ENCODE data around the gene HOXA10.

The HOXA10 gene

GRCh38 chr7:27150568-27151340 lies 23.4 kb downstream of the HOXA10 start:
- peak overlapping the region; percentile 37 for H3K4me3 ChIP-seq (ENCODE audit: low read length)
- no peak for TF ChIP-seq ZNF274 (IDR thresholded peaks at IDR 0.05; ENCODE audit: low read depth, low read length)

- H3K4me3 ChIP-seq (ENCODE audit: low read length), result peak overlapping the region; percentile 8
- no peak for TF ChIP-seq ZNF274 (IDR thresholded peaks at IDR 0.05; ENCODE audit: low read depth, low read length)
These were observed 24.1 kb downstream of the HOXA10 start for GRCh38 chr7:27149842-27150567.

- TF ChIP-seq ZNF274 (IDR thresholded peaks at IDR 0.05; ENCODE audit: low read depth, low read length), result no peak
- H3K4me3 ChIP-seq (ENCODE audit: low read length), result no peak overlapping the region; the same call in 1 of the 2 replicates
These were observed 25.1 kb downstream of the HOXA10 start for GRCh38 chr7:27148756-27149641.

- H3K4me3 ChIP-seq (ENCODE audit: low read length), result no peak overlapping the region
- no peak for TF ChIP-seq ZNF274 (IDR thresholded peaks at IDR 0.05; ENCODE audit: low read depth, low read length)
These were observed 25.9 kb downstream of the HOXA10 start for GRCh38 chr7:27148031-27148755.

- H3K4me3 ChIP-seq (ENCODE audit: low read length), result no peak within 1 kb of the TSS
- no peak for TF ChIP-seq ZNF274 (IDR thresholded peaks at IDR 0.05; ENCODE audit: low read depth, low read length)
These were observed 26.7 kb downstream of the HOXA10 start, which contains the start of gene HOXA6 for GRCh38 chr7:27147199-27148030. Gene HOXA6, minus strand, starts transcription at chr7:27147774. Its CDS starts 25 bp downstream, at chr7:27147749.

- no peak overlapping the region for H3K4me3 ChIP-seq (ENCODE audit: low read length)
- no peak for TF ChIP-seq ZNF274 (IDR thresholded peaks at IDR 0.05; ENCODE audit: low read depth, low read length)
These were observed 27.5 kb downstream of the HOXA10 start for GRCh38 chr7:27146491-27147198.

- no peak for TF ChIP-seq ZNF274 (IDR thresholded peaks at IDR 0.05; ENCODE audit: low read depth, low read length)
- H3K4me3 ChIP-seq (ENCODE audit: low read length), result no peak overlapping the region
These were observed 28.2 kb downstream of the HOXA10 start for GRCh38 chr7:27145914-27146412.

GRCh38 chr7:27145165-27145913 lies 28.8 kb downstream of the HOXA10 start:
- H3K4me3 ChIP-seq (ENCODE audit: low read length), result no peak overlapping the region; the same call in 1 of the 2 replicates
- TF ChIP-seq ZNF274 (IDR thresholded peaks at IDR 0.05; ENCODE audit: low read depth, low read length), result no peak

GRCh38 chr7:27144781-27145164 lies 29.3 kb downstream of the HOXA10 start:
- H3K4me3 ChIP-seq (ENCODE audit: low read length), result no peak overlapping the region; the same call in 1 of the 2 replicates
- TF ChIP-seq ZNF274 (IDR thresholded peaks at IDR 0.05; ENCODE audit: low read depth, low read length), result no peak

- TF ChIP-seq ZNF274 (IDR thresholded peaks at IDR 0.05; ENCODE audit: low read depth, low read length), result no peak
- peak overlapping the region; percentile 59; the same call in 1 of the 2 replicates for H3K4me3 ChIP-seq (ENCODE audit: low read length)
These were observed 30.0 kb downstream of the HOXA10 start for GRCh38 chr7:27143950-27144780.

Data from GM08714 (cell line).